NB4 (cell line): Measurements from ENCODE around the gene SIN3A.

Experiments
- POLR2A ChIP-seq: IDR thresholded peaks from 2 replicates; pipeline ENCODE4 v1.6.1; 2011; ENCODE audit warnings: mild to moderate bottlenecking; ENCODE audit not compliant: insufficient read length; ENCODE audit errors: extremely low read depth
- TF ChIP-seq, protein P1 (sequence below): IDR thresholded peaks from one replicate; pipeline ENCODE4 v1.5.1; 2012; ENCODE audit warnings: low read depth, low read length

DNA sequence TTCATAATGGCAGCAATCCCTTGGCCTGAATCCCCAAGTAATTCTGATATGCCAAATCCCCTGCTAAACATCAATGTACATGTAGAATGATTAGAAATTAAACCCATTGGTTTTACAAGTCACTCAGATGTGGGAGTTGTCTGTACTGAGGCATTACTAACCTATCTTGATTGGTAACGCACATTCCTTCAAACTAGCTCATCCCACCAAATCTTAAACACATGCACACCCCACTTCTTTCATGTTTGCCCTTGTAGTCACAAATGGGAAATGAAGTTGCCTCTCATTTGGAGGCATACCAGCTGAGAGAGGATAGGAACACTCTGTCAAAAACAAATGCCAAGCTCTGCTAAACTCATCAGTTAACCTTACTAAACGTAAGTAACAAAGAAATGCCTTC lies 54.0 kb downstream of the SIN3A start:
- TF ChIP-seq, protein P1, sequence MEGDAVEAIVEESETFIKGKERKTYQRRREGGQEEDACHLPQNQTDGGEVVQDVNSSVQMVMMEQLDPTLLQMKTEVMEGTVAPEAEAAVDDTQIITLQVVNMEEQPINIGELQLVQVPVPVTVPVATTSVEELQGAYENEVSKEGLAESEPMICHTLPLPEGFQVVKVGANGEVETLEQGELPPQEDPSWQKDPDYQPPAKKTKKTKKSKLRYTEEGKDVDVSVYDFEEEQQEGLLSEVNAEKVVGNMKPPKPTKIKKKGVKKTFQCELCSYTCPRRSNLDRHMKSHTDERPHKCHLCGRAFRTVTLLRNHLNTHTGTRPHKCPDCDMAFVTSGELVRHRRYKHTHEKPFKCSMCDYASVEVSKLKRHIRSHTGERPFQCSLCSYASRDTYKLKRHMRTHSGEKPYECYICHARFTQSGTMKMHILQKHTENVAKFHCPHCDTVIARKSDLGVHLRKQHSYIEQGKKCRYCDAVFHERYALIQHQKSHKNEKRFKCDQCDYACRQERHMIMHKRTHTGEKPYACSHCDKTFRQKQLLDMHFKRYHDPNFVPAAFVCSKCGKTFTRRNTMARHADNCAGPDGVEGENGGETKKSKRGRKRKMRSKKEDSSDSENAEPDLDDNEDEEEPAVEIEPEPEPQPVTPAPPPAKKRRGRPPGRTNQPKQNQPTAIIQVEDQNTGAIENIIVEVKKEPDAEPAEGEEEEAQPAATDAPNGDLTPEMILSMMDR = no peak
- TF ChIP-seq POLR2A = no peak
